K562 (cell line): ENCODE data around the gene ZNF213.

Source experiments
- CHCHD3 ChIP-seq: fragments of 250-450 bp; sonication (Bioruptor Pico); IDR thresholded peaks from 2 replicates; pipeline ENCODE4 v2.1.2; 2022; ENCODE audit warnings: mild to moderate bottlenecking
- NUFIP1 ChIP-seq: fragments of 450-650 bp; IDR thresholded peaks from 2 replicates; pipeline ENCODE4 v1.6.1; 2018; ENCODE audit not compliant: partially characterized antibody
- POLR2AphosphoS5 ChIP-seq: IDR thresholded peaks from 2 replicates; pipeline ENCODE4 v1.6.1; 2011; ENCODE audit warnings: mild to moderate bottlenecking, low read depth, low read length, moderate library complexity; ENCODE audit not compliant: control insufficient read depth, insufficient read depth
- TF ChIP-seq, protein P1 (sequence below), 3 experiments: IDR thresholded peaks in 2 of 3; conservative IDR thresholded peaks in 1 of 3; 2 replicates each; pipeline ENCODE4 v1.5.1; 2011 to 2012; ENCODE audit warnings: low read length in 3 of 3, mild to moderate bottlenecking in 3 of 3, control low read depth in 2 of 3, improper control_type of control experiment in 1 of 3, inconsistent platforms in 1 of 3, low read depth in 1 of 3, mixed read lengths in 1 of 3, moderate library complexity in 1 of 3; ENCODE audit not compliant: insufficient read depth in 2 of 3

GRCh38 chr16:3099732-3100499 is 34.9 kb upstream of the ZNF213 start:
- TF ChIP-seq POLR2AphosphoS5 (no peak), NUFIP1 (no peak), CHCHD3 (no peak)
- TF ChIP-seq, protein P1, sequence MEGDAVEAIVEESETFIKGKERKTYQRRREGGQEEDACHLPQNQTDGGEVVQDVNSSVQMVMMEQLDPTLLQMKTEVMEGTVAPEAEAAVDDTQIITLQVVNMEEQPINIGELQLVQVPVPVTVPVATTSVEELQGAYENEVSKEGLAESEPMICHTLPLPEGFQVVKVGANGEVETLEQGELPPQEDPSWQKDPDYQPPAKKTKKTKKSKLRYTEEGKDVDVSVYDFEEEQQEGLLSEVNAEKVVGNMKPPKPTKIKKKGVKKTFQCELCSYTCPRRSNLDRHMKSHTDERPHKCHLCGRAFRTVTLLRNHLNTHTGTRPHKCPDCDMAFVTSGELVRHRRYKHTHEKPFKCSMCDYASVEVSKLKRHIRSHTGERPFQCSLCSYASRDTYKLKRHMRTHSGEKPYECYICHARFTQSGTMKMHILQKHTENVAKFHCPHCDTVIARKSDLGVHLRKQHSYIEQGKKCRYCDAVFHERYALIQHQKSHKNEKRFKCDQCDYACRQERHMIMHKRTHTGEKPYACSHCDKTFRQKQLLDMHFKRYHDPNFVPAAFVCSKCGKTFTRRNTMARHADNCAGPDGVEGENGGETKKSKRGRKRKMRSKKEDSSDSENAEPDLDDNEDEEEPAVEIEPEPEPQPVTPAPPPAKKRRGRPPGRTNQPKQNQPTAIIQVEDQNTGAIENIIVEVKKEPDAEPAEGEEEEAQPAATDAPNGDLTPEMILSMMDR (IDR thresholded peaks at IDR 0.05 in 2 of 3, conservative IDR thresholded peaks at IDR 0.05 in 1 of 3; ENCODE audit: insufficient read depth in 2 of 3, low read depth in 1 of 3, low read length in 3 of 3): no peak
